Activated T-helper 2 cell treated with anti-CD3 and anti-CD28 coated beads, Interferon-gamma antibody, Interleukin-2, Interleukin-4, amounts not matched to agents 10 μg/mL and 5 μg/mL and 100 μg/mL, durations not matched to agents 14 hours and 24 hours and 36 hours (primary cell): ENCODE measurements around the gene NPAS2. TPM values are rescaled to one million over a fixed set of nuclear protein-coding genes. Genes with fewer than 3 reads are reported as not detected.

Experiments used
- DNase-seq: peaks from one replicate; pipeline ENCODE4 v3.0.0; 2021; ENCODE audit warnings: low spot score
- H3K27ac Mint-ChIP-seq: one replicate; pipeline ENCODE4 v1.8.0; 2021; ENCODE audit warnings: mixed read lengths
- H3K27me3 Mint-ChIP-seq: one replicate; pipeline ENCODE4 v1.8.0; 2021; ENCODE audit warnings: low read depth, mixed read lengths
- H3K36me3 Mint-ChIP-seq: one replicate; pipeline ENCODE4 v1.8.0; 2021; ENCODE audit warnings: low read depth, mixed read lengths
- H3K4me1 Mint-ChIP-seq: one replicate; pipeline ENCODE4 v1.8.0; 2021; ENCODE audit warnings: low read depth, mixed read lengths
- H3K4me3 Mint-ChIP-seq: one replicate; pipeline ENCODE4 v1.8.0; 2021; ENCODE audit warnings: low read depth, mild to moderate bottlenecking, moderate library complexity, mixed read lengths
- H3K9me3 Mint-ChIP-seq: one replicate; pipeline ENCODE4 v1.8.0; 2021; ENCODE audit warnings: mixed read lengths
- intact Hi-C: fragments of 100-400 bp; cut with micrococcal nuclease; formaldehyde crosslinking; loops from one replicate; pipeline ENCODE4 v1.15.1; 2023
- total RNA-seq: library from RNA; stranded (reverse); gene quantifications from 2 replicates; pipeline ENCODE4 v1.2.3, GENCODE V29; 2022

The NPAS2 gene
- total RNA-seq, 1 donor from 2014 or later: 5.6 TPM

DNA sequence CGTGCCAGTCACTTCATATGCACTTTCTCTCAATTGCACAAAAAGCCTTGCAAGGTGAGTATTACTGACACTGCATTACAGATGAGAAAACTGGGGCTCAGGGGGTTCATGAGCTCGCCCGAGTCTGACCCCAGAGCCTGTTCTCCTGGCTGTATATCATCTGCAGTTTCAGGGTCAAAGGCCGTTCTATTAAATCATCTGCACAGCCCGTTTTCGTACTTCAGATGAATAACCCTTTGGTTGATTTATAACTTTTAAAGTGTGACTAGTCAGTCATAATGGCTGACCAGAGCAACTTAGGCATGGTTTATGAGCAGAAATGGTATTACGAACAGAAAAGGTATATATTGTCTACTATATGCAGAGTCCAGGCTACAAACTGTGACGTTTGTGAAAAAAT, 35.3 kb upstream of the NPAS2 start:
- Mint-ChIP-seq H3K4me1 (no peaks in the 10 kb centered on the region), H3K4me3 (no peak overlapping the region), H3K27ac (no peak overlapping the region), H3K9me3 (no peaks in the 10 kb centered on the region), H3K27me3 (no peaks in the 10 kb centered on the region), H3K36me3 (no peaks in the 10 kb centered on the region)
- no peak for DNase-seq
- intact Hi-C loops: no loop called here

DNA sequence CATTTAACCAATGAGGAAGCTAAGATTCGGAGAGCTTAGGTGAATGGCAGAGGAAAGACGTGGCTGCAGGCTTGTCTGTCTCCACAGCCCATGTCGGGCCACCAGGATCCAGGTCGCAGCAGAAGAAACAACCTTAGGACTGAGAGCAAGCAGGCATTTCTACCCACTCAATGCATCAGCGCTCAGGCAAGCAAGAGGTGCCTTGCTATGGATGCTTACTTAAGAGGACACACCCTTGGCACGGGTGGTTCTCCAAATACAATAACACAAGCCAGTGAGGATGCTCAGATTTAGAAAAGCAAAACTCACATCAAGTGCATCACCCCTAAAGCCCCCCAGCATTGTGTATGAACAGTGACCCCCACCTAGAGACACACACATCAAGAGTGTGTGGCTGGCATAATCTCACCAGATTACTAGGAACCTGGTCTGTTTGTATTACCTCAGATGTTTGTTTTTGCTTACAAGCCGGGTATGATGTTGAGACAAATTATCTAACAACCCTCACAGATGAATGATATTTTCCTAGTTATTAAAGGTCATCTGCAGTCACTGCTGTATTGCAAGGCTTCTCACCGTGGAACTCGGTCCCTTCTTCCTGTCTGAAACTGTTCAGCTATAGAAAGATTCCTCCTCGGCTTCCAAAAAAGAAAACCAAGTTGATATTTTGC, 34.2 kb upstream of the NPAS2 start:
- no peaks in the 10 kb centered on the region for H3K27me3 Mint-ChIP-seq
- no peaks in the 10 kb centered on the region for H3K36me3 Mint-ChIP-seq
- no peak overlapping the region for H3K27ac Mint-ChIP-seq
- intact Hi-C loops: no loop called here
- no peaks in the 10 kb centered on the region for H3K9me3 Mint-ChIP-seq
- DNase-seq: no peak
- no peak overlapping the region for H3K4me3 Mint-ChIP-seq
- H3K4me1 Mint-ChIP-seq: no peaks in the 10 kb centered on the region

DNA sequence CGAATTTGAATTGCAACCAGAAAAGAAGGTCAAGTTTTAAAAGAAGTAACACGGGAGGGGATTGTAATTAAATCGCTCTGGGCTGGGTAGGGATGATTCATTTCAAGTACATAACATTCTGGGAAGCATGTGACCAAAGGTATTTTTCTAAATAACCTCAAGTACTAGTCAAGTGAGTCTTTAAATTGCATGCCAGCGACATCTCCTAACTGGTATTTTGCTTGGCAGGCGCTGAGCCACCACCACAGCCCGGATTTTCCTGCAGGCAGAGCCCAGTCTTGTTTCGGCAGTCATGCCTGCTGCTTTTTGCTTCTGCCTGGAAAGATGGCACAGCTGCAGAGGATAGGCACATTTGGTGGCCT, 33.7 kb upstream of the NPAS2 start:
- Mint-ChIP-seq H3K27me3 (no peaks in the 10 kb centered on the region), H3K27ac (no peak overlapping the region), H3K4me3 (no peak overlapping the region), H3K4me1 (no peaks in the 10 kb centered on the region), H3K36me3 (no peaks in the 10 kb centered on the region), H3K9me3 (no peaks in the 10 kb centered on the region)
- DNase-seq: no peak
- intact Hi-C loops: no loop called here

DNA sequence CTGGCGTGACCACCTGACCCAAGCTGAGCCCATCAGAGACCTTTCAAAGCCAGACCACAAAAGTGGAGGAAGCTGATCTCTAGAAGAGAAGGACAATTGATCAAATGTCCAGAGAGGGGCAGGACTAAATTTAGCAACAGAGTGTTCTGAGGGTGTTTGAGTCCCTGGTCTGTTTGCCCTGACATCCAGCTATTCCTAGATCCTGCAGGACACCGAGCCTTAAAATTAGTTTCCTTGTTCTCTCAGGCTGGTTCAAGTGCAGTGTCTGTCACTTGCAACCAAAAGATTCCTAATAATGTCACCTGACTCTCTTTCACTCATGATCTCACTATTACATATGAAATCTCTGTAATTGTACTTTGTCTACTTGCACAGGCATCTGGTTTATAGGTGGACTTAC, 33.0 kb upstream of the NPAS2 start:
- intact Hi-C loops: no loop called here
- Mint-ChIP-seq H3K4me1 (no peaks in the 10 kb centered on the region), H3K27ac (no peak overlapping the region), H3K27me3 (no peaks in the 10 kb centered on the region), H3K36me3 (no peaks in the 10 kb centered on the region), H3K4me3 (no peak overlapping the region), H3K9me3 (no peaks in the 10 kb centered on the region)
- DNase-seq: no peak

DNA sequence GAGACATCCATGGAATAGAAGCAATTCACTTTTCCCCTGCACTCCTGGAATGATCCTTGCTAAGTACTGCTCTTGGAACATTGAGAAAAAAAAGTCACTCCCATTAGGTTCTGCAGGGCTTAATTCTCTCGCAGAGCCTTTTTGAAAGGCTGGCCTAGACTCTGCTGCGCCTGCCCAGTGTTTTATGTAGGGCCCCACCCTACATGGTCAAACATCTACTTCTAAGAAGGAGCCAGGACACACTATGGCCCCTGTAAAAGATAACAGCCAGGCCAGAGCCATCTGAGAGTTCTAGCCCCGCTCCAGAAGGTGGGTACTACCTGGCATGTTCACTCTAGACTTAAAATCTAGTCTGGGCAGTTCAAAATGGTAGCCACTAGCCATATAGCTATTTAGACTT, 30.6 kb upstream of the NPAS2 start:
- no peaks in the 10 kb centered on the region for H3K36me3 Mint-ChIP-seq
- no peak for DNase-seq
- H3K27me3 Mint-ChIP-seq: no peaks in the 10 kb centered on the region
- no peaks in the 10 kb centered on the region for H3K9me3 Mint-ChIP-seq
- intact Hi-C loops: no loop called here
- H3K4me3 Mint-ChIP-seq: no peak overlapping the region
- H3K4me1 Mint-ChIP-seq: no peaks in the 10 kb centered on the region
- H3K27ac Mint-ChIP-seq: no peak overlapping the region

DNA sequence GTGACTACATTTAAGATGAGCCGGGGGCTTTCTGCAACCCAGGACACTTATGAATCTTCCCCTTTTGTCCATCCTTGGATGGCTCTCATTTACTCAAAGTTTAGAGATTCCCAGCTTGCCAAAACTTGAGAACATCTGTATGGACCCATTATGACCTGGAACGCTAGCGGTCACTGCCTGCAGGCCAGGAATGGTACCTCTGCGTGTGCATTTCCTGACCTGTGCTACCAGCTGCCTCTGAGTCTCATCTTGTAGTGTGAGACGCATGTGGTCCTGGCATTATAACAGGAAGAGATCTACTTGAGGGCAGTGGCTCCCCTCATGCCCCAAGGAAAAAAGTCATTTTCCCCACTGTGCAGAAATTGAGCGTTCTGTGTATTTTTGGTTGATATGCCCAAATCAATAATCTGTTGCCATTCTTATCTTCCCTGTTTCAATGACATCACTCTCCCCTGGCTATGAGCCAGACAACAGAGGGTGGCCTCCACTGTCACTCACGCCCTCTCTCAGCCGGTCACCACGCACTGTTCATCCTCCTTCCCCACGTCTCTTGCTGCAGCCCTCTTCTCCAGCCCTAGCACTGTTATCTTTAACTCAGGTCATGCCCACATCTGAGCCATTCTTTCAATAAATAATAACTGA, 28.5 kb upstream of the NPAS2 start:
- Mint-ChIP-seq H3K27me3 (peaks cover under 1% of the 10 kb centered on the region), H3K4me1 (no peaks in the 10 kb centered on the region), H3K27ac (no peak overlapping the region), H3K4me3 (no peak overlapping the region), H3K36me3 (no peaks in the 10 kb centered on the region), H3K9me3 (no peaks in the 10 kb centered on the region)
- no peak for DNase-seq
- intact Hi-C loops: no loop called here

DNA sequence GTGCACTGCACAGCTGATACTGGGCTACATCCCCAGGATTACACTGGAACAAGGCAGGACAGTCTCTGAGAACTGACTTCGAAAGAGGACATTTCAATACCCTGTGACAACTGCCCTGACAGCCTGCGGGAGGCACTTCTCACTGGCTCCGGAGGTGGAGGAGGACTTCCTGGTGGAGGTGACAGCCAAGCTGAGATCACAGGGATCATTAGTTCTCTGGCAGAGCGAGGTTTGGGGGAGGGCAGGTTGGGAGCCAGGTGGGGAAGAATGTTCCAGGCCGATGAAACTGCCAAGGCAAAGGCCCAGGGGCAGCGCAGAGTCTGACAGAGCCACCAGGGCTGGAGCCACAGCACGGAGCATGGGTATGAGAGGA, 28.0 kb upstream of the NPAS2 start:
- no peak overlapping the region for H3K27ac Mint-ChIP-seq
- no peaks in the 10 kb centered on the region for H3K9me3 Mint-ChIP-seq
- no peak for DNase-seq
- H3K27me3 Mint-ChIP-seq: peaks cover 5% of the 10 kb centered on the region
- intact Hi-C loops: no loop called here
- no peaks in the 10 kb centered on the region for H3K4me1 Mint-ChIP-seq
- no peak overlapping the region for H3K4me3 Mint-ChIP-seq
- H3K36me3 Mint-ChIP-seq: no peaks in the 10 kb centered on the region

DNA sequence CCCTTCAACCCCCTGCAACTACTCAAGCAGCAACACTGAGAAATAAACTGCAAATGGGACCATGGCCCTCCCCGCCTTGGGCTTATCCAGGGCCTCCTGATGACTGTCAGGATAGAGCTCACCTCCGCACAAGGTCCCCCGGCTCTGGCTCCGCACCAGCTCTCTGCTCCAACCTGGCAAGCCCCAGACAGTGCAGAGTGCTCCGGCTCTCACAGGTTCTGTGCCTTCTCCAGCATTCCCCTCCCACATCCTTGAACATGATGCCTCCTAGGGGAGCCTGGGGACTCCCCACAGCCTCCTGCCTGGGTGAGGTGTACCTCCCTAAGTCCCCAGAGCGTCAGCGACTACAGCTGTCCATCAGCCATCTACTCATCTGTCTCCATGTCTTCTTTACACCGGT, 26.7 kb upstream of the NPAS2 start:
- Mint-ChIP-seq H3K9me3 (no peaks in the 10 kb centered on the region), H3K27me3 (peaks cover 5% of the 10 kb centered on the region), H3K4me3 (no peak overlapping the region), H3K36me3 (no peaks in the 10 kb centered on the region), H3K4me1 (no peaks in the 10 kb centered on the region), H3K27ac (no peak overlapping the region)
- no peak for DNase-seq
- intact Hi-C loops: no loop called here

DNA sequence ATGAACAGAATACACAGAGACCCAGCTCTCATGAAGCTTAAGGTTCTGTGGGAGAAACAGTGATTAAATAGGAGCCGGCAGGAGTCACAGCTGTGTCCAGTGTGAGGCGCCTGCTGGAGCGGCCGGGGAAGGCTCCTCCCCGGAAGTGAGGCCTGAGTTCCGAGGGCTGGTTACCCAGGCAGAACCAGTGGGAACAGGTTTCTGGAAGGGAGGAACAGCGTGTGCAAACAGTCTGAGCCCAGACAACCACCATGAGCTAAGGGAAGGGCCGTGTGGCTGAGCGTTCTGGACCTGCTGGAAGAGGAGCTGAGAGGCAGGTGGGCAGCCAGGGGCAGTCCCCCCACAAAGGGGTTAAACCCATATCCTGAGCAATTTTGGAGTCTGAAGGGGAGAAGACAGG, 26.0 kb upstream of the NPAS2 start:
- Mint-ChIP-seq H3K27ac (no peak overlapping the region), H3K27me3 (peaks cover 5% of the 10 kb centered on the region), H3K36me3 (no peaks in the 10 kb centered on the region), H3K4me3 (no peak overlapping the region), H3K9me3 (no peaks in the 10 kb centered on the region), H3K4me1 (no peaks in the 10 kb centered on the region)
- no peak for DNase-seq
- intact Hi-C loops: no loop called here

DNA sequence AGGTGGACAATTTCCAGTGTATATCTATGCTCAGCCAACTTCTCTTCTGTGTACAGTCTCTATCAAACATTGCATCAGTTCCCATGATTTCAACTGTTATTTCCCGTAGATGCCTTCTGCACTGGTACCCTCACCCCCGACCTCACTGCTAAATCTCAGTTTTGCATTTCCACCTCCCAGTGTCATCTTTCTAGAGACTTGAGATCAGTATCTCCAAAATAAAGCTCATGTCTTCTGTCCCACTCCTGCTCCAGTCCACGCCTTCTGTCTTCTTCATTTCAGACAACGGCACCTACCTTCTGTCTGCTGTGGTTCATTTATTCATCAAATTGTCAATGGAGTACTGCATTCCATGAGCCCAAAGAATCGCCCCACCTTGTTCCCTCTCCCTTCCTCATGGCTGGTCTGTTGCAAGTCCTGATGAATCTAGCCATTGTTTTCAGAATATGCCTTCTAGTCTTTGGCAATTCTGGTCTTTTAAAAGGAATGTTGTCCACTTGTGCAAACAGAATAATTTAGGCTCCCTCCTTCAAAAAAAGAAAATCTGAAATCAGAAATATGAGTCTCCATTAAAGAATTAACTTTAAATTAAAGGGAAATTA, 23.3 kb upstream of the NPAS2 start:
- intact Hi-C loops: no loop called here
- Mint-ChIP-seq H3K9me3 (no peaks in the 10 kb centered on the region), H3K4me1 (no peaks in the 10 kb centered on the region), H3K27ac (no peak overlapping the region), H3K4me3 (no peak overlapping the region), H3K27me3 (peaks cover 5% of the 10 kb centered on the region), H3K36me3 (no peaks in the 10 kb centered on the region)
- DNase-seq: no peak

DNA sequence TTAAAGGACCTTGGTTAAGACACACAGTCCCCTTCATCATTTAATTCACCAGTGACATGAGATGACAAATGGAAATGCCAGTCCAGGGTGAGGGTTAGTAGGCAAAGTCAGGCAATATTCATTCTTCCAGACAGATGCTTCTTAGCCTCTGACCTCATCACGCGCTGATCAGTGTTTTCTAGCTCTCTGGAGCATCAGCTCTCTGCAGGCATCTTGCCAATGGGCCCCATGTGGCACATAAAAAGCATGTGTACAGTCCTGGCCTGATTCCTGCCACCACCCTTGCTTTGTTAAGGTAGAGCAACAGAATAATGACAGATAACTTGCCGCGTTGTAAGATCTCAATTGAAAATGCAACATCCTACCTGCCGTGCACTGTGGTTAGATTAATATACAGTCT, 20.3 kb upstream of the NPAS2 start:
- intact Hi-C loops: no loop called here
- Mint-ChIP-seq H3K9me3 (no peaks in the 10 kb centered on the region), H3K4me1 (no peaks in the 10 kb centered on the region), H3K4me3 (no peak overlapping the region), H3K27me3 (peaks cover 5% of the 10 kb centered on the region), H3K36me3 (no peaks in the 10 kb centered on the region), H3K27ac (no peak overlapping the region)
- no peak for DNase-seq

DNA sequence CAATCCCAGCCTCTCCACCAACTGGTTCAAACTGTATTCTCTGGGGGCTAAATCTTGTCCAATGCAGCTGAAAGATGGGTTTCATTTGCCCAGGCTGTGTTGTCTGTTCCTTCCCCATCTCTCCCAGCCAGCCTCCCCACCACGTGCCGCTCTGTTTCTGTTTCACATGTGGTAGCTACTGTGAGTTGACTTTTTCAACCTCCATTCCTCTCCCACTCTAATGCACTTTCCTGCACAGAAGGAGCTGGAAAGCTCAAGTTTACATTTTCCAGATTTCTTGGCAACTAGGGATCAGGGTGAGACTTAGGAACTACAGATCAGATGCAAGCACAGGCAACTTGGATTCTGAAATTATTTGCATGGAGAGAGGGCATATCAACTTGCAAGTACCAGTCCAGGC, 19.0 kb upstream of the NPAS2 start:
- Mint-ChIP-seq H3K27me3 (peaks cover 9% of the 10 kb centered on the region), H3K9me3 (no peaks in the 10 kb centered on the region), H3K4me1 (no peaks in the 10 kb centered on the region), H3K36me3 (no peaks in the 10 kb centered on the region), H3K27ac (no peak overlapping the region), H3K4me3 (no peak overlapping the region)
- intact Hi-C loops: no loop called here
- no peak for DNase-seq

DNA sequence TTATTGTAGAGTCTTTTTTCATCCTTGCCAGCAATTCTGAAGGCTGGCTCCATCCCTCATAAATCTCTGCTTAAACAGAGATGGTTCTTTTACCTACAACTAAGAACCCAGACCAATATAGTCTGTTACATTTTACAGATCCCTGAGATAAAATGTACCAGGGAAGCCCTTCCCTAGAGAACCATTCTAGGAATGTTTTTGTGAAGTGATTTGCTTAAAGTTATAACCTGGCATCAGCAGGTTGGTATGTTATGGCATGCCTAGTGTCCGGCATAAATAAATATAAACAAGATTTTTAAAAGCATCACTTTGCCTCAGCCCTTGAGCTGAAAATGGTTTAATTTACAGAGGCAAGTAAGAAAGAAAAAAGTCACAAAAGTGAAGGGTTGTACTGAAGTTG, 18.5 kb upstream of the NPAS2 start:
- Mint-ChIP-seq H3K9me3 (no peaks in the 10 kb centered on the region), H3K27ac (no peak overlapping the region), H3K27me3 (peaks cover 8% of the 10 kb centered on the region)

More for the DNA sequence above, 18.5 kb upstream of the NPAS2 start:
- intact Hi-C loops: no loop called here
- no peaks in the 10 kb centered on the region for H3K36me3 Mint-ChIP-seq
- no peak for DNase-seq
- H3K4me1 Mint-ChIP-seq: no peaks in the 10 kb centered on the region
- no peak overlapping the region for H3K4me3 Mint-ChIP-seq
